B cell (primary cell): ENCODE results near the gene L3MBTL4. TPM values are rescaled to one million over a fixed set of nuclear protein-coding genes. Genes with fewer than 3 reads are reported as not detected.

Experiments
- ATAC-seq: fragments of 200-7000 bp; cut with Tn5 transposase; one replicate; pipeline ENCODE4 v1.10.0; 2021; ENCODE audit warnings: low read depth, mild to moderate bottlenecking, moderate number of reproducible peaks, moderate library complexity
- CTCF ChIA-PET: fragments of 350-600 bp; sonication (Branson Sonifier 250); formaldehyde crosslinking; loops from one replicate; lab custom pipeline; 2021; ENCODE audit warnings: antibody characterized with exemption, inconsistent platforms; lab: Charles Lee
- POLR2A ChIA-PET: fragments of 350-600 bp; sonication (Branson Sonifier 250); formaldehyde crosslinking; loops from one replicate; lab custom pipeline; 2021; ENCODE audit warnings: antibody characterized with exemption; lab: Charles Lee
- DNase-seq: peaks from one replicate; pipeline ENCODE4 v3.0.0; 2013
- H2AFZ ChIP-seq: 2 replicates; pipeline ENCODE4 v1.6.1; 2012; ENCODE audit warnings: mild to moderate bottlenecking, low read depth, low read length; ENCODE audit not compliant: insufficient read depth, poor library complexity, severe bottlenecking
- H3K27ac ChIP-seq, 2 donors: 1 replicate in 1 of 2; 2 replicates in 1 of 2; pipeline ENCODE4 v1.5.1; 2012 to 2013; ENCODE audit warnings: low read length in 2 of 2, mild to moderate bottlenecking in 2 of 2, moderate library complexity in 1 of 2
- H3K27me3 ChIP-seq, 4 experiments: fragments of 200-600 bp in 1 of 4; sonication (generic) in 1 of 4; replicated peaks in 1 of 4; 1 replicate in 2 of 4; 2 replicates in 2 of 4; pipeline versions ENCODE4 v1.6.1 to v1.7.0; 2013 to 2016; ENCODE audit warnings: low read length in 3 of 4, mild to moderate bottlenecking in 2 of 4, mixed read lengths in 1 of 4, moderate library complexity in 1 of 4; ENCODE audit not compliant: insufficient read depth in 4 of 4, control insufficient read depth in 3 of 4; ENCODE audit errors: control extremely low read depth in 1 of 4
- H3K36me3 ChIP-seq, 2 experiments: replicated peaks in 1 of 2; 1 replicate in 1 of 2; 2 replicates in 1 of 2; pipeline versions ENCODE4 v1.6.1 to v1.7.1; 2013; ENCODE audit warnings: low read length in 1 of 2; ENCODE audit not compliant: insufficient read depth in 2 of 2, control insufficient read depth in 1 of 2; ENCODE audit errors: control extremely low read depth in 1 of 2, extremely low read depth in 1 of 2
- H3K4me1 ChIP-seq, 2 donors: fragments of 200-600 bp in 1 of 2; sonication (generic) in 1 of 2; 1 replicate in 1 of 2; 2 replicates in 1 of 2; pipeline versions ENCODE4 v1.5.1 to v1.6.1; 2013 to 2017; ENCODE audit warnings: low read length in 2 of 2; ENCODE audit not compliant: control insufficient read depth in 2 of 2, insufficient read depth in 2 of 2
- H3K4me2 ChIP-seq: replicated peaks from 2 replicates; pipeline ENCODE3; 2012; ENCODE audit warnings: mild to moderate bottlenecking, low read depth, low read length; ENCODE audit not compliant: poor library complexity, severe bottlenecking
- H3K4me3 ChIP-seq, 5 experiments: fragments of 200-600 bp in 1 of 5; sonication (generic) in 1 of 5; 1 replicate in 3 of 5; 2 replicates in 2 of 5; pipeline versions ENCODE4 v1.5.1 to v1.7.0; 2011 to 2016; ENCODE audit warnings: low read length in 4 of 5, mild to moderate bottlenecking in 4 of 5, low read depth in 2 of 5, control low read depth in 1 of 5, moderate library complexity in 1 of 5; ENCODE audit not compliant: insufficient read depth in 1 of 5; ENCODE audit errors: control extremely low read depth in 1 of 5, extremely low read depth in 1 of 5
- H3K79me2 ChIP-seq: fragments of 200-600 bp; sonication (generic); one replicate; pipeline ENCODE4 v1.6.0; 2016; ENCODE audit warnings: low read length; ENCODE audit not compliant: control insufficient read depth, insufficient read depth
- H3K9ac ChIP-seq: fragments of 200-600 bp; sonication (generic); 2 replicates; pipeline ENCODE4 v1.6.1; 2017; ENCODE audit warnings: mild to moderate bottlenecking, low read length, moderate library complexity
- H3K9me3 ChIP-seq, 3 donors: one replicate each; pipeline versions ENCODE4 v1.6.1 to v1.7.1; 2013; ENCODE audit warnings: low read length in 2 of 3; ENCODE audit not compliant: control insufficient read depth in 2 of 3, insufficient read depth in 1 of 3; ENCODE audit errors: control extremely low read depth in 1 of 3
- H4K20me1 ChIP-seq: 2 replicates; pipeline ENCODE4 v1.6.0; 2012; ENCODE audit warnings: mild to moderate bottlenecking, low read length; ENCODE audit not compliant: insufficient read depth, control insufficient read depth, poor library complexity, severe bottlenecking
- H3K27ac Mint-ChIP-seq: one replicate; pipeline ENCODE4 v1.8.0; 2021; ENCODE audit warnings: mixed read lengths
- H3K27me3 Mint-ChIP-seq: one replicate; pipeline ENCODE4 v1.8.0; 2021; ENCODE audit warnings: mixed read lengths
- H3K4me1 Mint-ChIP-seq: one replicate; pipeline ENCODE4 v1.8.0; 2021; ENCODE audit warnings: mixed read lengths
- H3K4me3 Mint-ChIP-seq: one replicate; pipeline ENCODE4 v1.8.0; 2021; ENCODE audit warnings: mixed read lengths
- H3K9me3 Mint-ChIP-seq: one replicate; pipeline ENCODE4 v1.8.0; 2022; ENCODE audit warnings: mixed read lengths; ENCODE audit not compliant: insufficient read depth
- EZH2 ChIP-seq: IDR thresholded peaks from 2 replicates; pipeline ENCODE4 v1.6.1; 2012; ENCODE audit warnings: borderline replicate concordance, low read depth, mild to moderate bottlenecking, moderate library complexity, low read length; ENCODE audit not compliant: insufficient read depth, poor library complexity, severe bottlenecking
- WGBS: methylation state at CpG from one replicate; pipeline ENCODE4 v1.1.5; 2013; ENCODE audit warnings: missing lambda C conversion rate; ENCODE audit not compliant: insufficient coverage; 5-methylcytosine and 5-hydroxymethylcytosine counted together
- intact Hi-C: fragments of 100-400 bp; cut with micrococcal nuclease; formaldehyde crosslinking; loops from one replicate; pipeline ENCODE4 v1.10.0; 2022
- polyA plus RNA-seq: library from polyadenylated mRNA; depleted of rRNA; stranded (reverse); fragments of >200 nt; gene quantifications from 2 replicates; pipeline ENCODE4 v1.2.3, GENCODE V29; 2012
- total RNA-seq, 2 donors: library from RNA; stranded (reverse); fragments of 120-200 nt in 1 of 2; gene quantifications; 1 replicate in 1 of 2; 2 replicates in 1 of 2; pipeline versions ENCODE4 v1.2.3 to v1.2.4, GENCODE V29; 2013 to 2022
- TF ChIP-seq, protein P1 (sequence below): fragments of 200-600 bp; IDR thresholded peaks from one replicate; pipeline ENCODE4 v1.8.0; 2022; ENCODE audit warnings: antibody characterized with exemption, mild to moderate bottlenecking

L3MBTL4 gene
- total and polyA plus RNA-seq, 2 donors (not counting 1 experiment from before 2014, with no cell fraction given): 3.0 to 11.9 TPM

DNA sequence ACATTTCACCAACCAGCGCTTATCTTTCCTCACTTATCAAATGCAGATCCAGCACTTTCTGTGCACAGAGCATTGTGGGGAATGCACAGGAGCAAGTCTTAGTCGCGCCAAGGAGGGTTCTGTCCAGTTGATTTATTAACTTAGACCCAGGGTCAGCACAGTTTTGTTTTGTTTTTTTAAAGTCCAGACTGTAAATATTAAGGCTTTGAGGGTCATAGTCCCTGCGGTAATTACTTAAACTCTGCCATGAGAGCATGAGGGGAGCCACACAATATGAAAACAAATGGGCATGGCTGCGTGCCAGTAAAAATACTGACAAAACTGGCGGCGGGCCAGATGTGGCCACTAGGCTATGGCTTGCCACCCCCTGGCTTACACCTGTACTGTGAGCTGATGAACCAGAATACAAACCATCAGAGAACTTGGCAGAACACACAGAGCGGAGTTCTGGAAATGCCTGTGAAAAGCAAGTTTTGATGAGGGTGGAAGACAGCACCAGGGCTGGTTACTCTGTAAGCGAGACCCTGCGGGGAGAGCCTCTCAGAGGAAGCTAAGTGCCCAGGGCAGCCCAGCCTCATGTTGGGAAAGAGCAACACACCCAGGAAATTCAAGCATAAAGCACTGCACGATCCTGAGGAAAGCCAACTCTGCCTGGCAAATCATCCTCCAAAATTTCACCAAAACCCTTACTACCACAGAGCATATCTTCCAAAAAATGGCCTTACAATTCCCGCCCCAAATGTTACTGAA lies 43.6 kb downstream of the L3MBTL4 start:
- Histone ChIP-seq H3K27ac (no peak overlapping the region), H4K20me1 (no peaks in the 10 kb centered on the region), H3K9ac (no peak overlapping the region), H3K4me1 (no peaks in the 10 kb centered on the region), H3K4me2 (no peak overlapping the region), H2AFZ (no peak overlapping the region), H3K79me2 (peaks cover 5% of the 10 kb centered on the region), H3K9me3 (peaks cover 0 to 18% (median 0%) of the 10 kb centered on the region in 3 donors), H3K27me3 (no peaks in the 10 kb centered on the region), H3K4me3 (no peak overlapping the region), H3K36me3 (no peaks in the 10 kb centered on the region)
- H3K9me3 Mint-ChIP-seq: peaks cover 3% of the 10 kb centered on the region
- ATAC-seq (no peak), DNase-seq (no peak)
- ChIA-PET CTCF (no interaction called here), POLR2A (no interaction called here)
- 89% methylated on average over 10 of the region's 12 CpGs for WGBS
- H3K27me3 Mint-ChIP-seq: no peaks in the 10 kb centered on the region
- intact Hi-C loops: no loop called here
- TF ChIP-seq, protein P1, sequence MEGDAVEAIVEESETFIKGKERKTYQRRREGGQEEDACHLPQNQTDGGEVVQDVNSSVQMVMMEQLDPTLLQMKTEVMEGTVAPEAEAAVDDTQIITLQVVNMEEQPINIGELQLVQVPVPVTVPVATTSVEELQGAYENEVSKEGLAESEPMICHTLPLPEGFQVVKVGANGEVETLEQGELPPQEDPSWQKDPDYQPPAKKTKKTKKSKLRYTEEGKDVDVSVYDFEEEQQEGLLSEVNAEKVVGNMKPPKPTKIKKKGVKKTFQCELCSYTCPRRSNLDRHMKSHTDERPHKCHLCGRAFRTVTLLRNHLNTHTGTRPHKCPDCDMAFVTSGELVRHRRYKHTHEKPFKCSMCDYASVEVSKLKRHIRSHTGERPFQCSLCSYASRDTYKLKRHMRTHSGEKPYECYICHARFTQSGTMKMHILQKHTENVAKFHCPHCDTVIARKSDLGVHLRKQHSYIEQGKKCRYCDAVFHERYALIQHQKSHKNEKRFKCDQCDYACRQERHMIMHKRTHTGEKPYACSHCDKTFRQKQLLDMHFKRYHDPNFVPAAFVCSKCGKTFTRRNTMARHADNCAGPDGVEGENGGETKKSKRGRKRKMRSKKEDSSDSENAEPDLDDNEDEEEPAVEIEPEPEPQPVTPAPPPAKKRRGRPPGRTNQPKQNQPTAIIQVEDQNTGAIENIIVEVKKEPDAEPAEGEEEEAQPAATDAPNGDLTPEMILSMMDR: no peak
- no peak for TF ChIP-seq EZH2
- no peak overlapping the region for H3K4me3 Mint-ChIP-seq
- no peak overlapping the region for H3K27ac Mint-ChIP-seq
- H3K4me1 Mint-ChIP-seq: peaks cover 2% of the 10 kb centered on the region

DNA sequence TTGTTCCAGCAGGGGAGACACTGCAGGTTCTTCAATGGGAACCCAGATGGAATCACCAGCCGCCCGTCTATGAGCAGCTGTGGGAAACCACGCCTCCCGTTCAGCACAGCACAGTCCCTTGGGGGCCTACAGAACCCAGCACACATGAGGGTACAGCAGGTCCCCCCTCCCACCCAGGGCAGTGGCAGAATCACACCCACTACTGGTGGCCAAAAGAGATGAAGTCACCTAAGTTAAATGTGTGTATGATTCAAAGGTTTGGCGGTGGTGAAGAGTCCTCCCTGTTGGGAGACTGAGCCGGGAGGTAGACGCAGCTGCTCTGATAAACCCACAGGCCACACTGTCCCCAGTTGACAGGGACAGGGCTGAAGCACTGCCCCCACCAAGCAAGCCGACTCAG lies 44.3 kb downstream of the L3MBTL4 start:
- intact Hi-C loops: no loop called here
- Histone ChIP-seq H3K4me2 (no peak overlapping the region), H3K9me3 (peaks cover 0 to 15% (median 0%) of the 10 kb centered on the region in 3 donors), H3K4me3 (no peak overlapping the region), H2AFZ (no peak overlapping the region), H3K4me1 (no peaks in the 10 kb centered on the region), H3K79me2 (peaks cover 5% of the 10 kb centered on the region), H3K36me3 (no peaks in the 10 kb centered on the region), H4K20me1 (no peaks in the 10 kb centered on the region), H3K27me3 (no peaks in the 10 kb centered on the region), H3K27ac (no peak overlapping the region), H3K9ac (no peak overlapping the region)
- no peak for TF ChIP-seq EZH2
- TF ChIP-seq, protein P1: no peak
- 100% methylated on average over 3 of the region's 8 CpGs for WGBS
- Mint-ChIP-seq H3K27ac (no peak overlapping the region), H3K4me3 (no peak overlapping the region), H3K9me3 (peaks cover 3% of the 10 kb centered on the region), H3K27me3 (no peaks in the 10 kb centered on the region), H3K4me1 (peaks cover 2% of the 10 kb centered on the region)
- DNase-seq: no peak
- peak; percentile 31 for ATAC-seq
- POLR2A ChIA-PET: no interaction called here
- CTCF ChIA-PET: no interaction called here
